Adrenal gland (tissue), 5 donors: ENCODE measurements around the gene ZYG11B.

Experiments used
- CTCF ChIP-seq, 6 experiments: fragments of 450-650 bp in 4 of 6; fragments of 200-600 bp in 2 of 6; sonication (generic) in 1 of 6; IDR thresholded peaks; 1 replicate in 5 of 6; 2 replicates in 1 of 6; pipeline versions ENCODE4 v1.5.1 to v1.8.0; 2016 to 2021; ENCODE audit warnings: antibody characterized with exemption in 6 of 6, mild to moderate bottlenecking in 2 of 6, moderate library complexity in 1 of 6
- POLR2A ChIP-seq, 2 donors: fragments of 450-650 bp; IDR thresholded peaks; one replicate each; pipeline ENCODE4 v1.6.1; 2017; ENCODE audit warnings: antibody characterized with exemption in 2 of 2, mild to moderate bottlenecking in 2 of 2, moderate library complexity in 1 of 2
- donor health status: DM: no; HTN: no; CAD: no.

GRCh38 chr1:52801011-52801410 lies 74.8 kb downstream of the ZYG11B start:
- TF ChIP-seq POLR2A (IDR thresholded peaks at IDR 0.05) = no peak
- no peak for TF ChIP-seq CTCF (IDR thresholded peaks at IDR 0.05)
